ENCODE results near the gene AJM1. TPM values are rescaled to one million over a fixed set of nuclear protein-coding genes. Genes with fewer than 3 reads are reported as not detected.

AJM1 gene
- total RNA-seq, 1 experiment from 2014 or later: 1.8 TPM

- no peak overlapping the region for H4K91ac ChIP-seq (ENCODE audit: insufficient read length, low read depth, low read length)
- no peak overlapping the region for H2BK15ac ChIP-seq (ENCODE audit: low read depth, low read length)
- H3K56ac ChIP-seq (ENCODE audit: insufficient read length, low read depth, low read length): no peak overlapping the region
- H2BK20ac ChIP-seq (ENCODE audit: low read depth, low read length, poor library complexity, severe bottlenecking): no peak overlapping the region
- no peak overlapping the region for H3T11ph ChIP-seq (ENCODE audit: low read length)
- Mint-ChIP-seq H3K4me1 (peaks cover 7 to 23% of the 10 kb centered on the region in 2 experiments), H3K27me3 (ENCODE audit: low read depth) (no peaks in the 10 kb centered on the region), H3K36me3 (ENCODE audit: insufficient read depth in 1 of 3, low read depth in 3 of 3) (peaks cover 10 to 41% (median 33%) of the 10 kb centered on the region in 3 experiments; a peak in 6 of 7 replicates), H3K27ac (no peak overlapping the region), H3K4me3 (no peak overlapping the region), H3K9me3 (no peaks in the 10 kb centered on the region)
- peaks cover 4% of the 10 kb centered on the region; the same call in 1 of the 2 replicates for H3K79me2 ChIP-seq (ENCODE audit: insufficient read depth, low read length)
- no peak overlapping the region for H3K14ac ChIP-seq (ENCODE audit: insufficient read depth, low read length)
- H4K5ac ChIP-seq (ENCODE audit: insufficient read length, low read depth, low read length): no peak overlapping the region
- H2AFZ ChIP-seq (ENCODE audit: low read length): no peak overlapping the region
- H3K23me2 ChIP-seq (ENCODE audit: insufficient read length, low read depth, low read length, poor library complexity, severe bottlenecking): peaks cover 10% of the 10 kb centered on the region
- H3K4me1 ChIP-seq (ENCODE audit: insufficient read depth, low read length): peaks cover 3% of the 10 kb centered on the region
- no peaks in the 10 kb centered on the region for H3K27me3 ChIP-seq (ENCODE audit: insufficient read depth, low read length)
- peaks cover 4% of the 10 kb centered on the region for H3K79me1 ChIP-seq (ENCODE audit: insufficient read depth, low read depth, low read length, poor library complexity, severe bottlenecking)
- H2BK12ac ChIP-seq (ENCODE audit: insufficient read length, low read depth, low read length): no peak overlapping the region
- TF ChIP-seq CTCF (conservative IDR thresholded peaks at IDR 0.05): no peak
- no peak overlapping the region for H3K9ac ChIP-seq (ENCODE audit: extremely low read depth, insufficient read length, low read length)
- H4K20me1 ChIP-seq (ENCODE audit: control insufficient read depth, insufficient read depth, insufficient read length): no peaks in the 10 kb centered on the region
- H3K23ac ChIP-seq (ENCODE audit: insufficient read length, low read depth, low read length): no peak overlapping the region
- H2BK120ac ChIP-seq (ENCODE audit: low read depth, low read length, poor library complexity, severe bottlenecking): no peak overlapping the region
- no CpG with 5 or more reads among the region's 21 CpGs for WGBS (ENCODE audit: extremely low coverage, insufficient read length, low lambda C conversion rate)
- no peak overlapping the region for H2AK5ac ChIP-seq (ENCODE audit: insufficient read length, low read length)
- H3K4me2 ChIP-seq (ENCODE audit: insufficient read depth, insufficient read length, low read length): no peak overlapping the region
- H3K27ac ChIP-seq (ENCODE audit: insufficient read length, low read depth, low read length): no peak overlapping the region
- no peak overlapping the region for H3K18ac ChIP-seq (ENCODE audit: insufficient read length, low read depth, low read length)
- H3K4ac ChIP-seq (ENCODE audit: low read depth, low read length): no peak overlapping the region
- H3K9me3 ChIP-seq (ENCODE audit: control insufficient read depth, low read depth, low read length): no peaks in the 10 kb centered on the region
- no peak overlapping the region for H4K8ac ChIP-seq (replicated peaks; ENCODE audit: insufficient read length, low read depth, low read length)
- no peak for DNase-seq
- no peak overlapping the region for H2BK5ac ChIP-seq (ENCODE audit: insufficient read length, low read length)
Measured at GRCh38 chr9:136824496-136825225, 17.6 kb upstream of the AJM1 start.
